Stimulated activated CD8-positive, alpha-beta memory T cell treated with anti-CD3 and anti-CD28 coated beads, Interleukin-2, amount 100 ng/mL, for 48 hours (primary cell): Measurements from ENCODE around the gene IWS1.
"Not testable (repeated sequence)": the region's sequence is repeated elsewhere in the genome, so short reads cannot be mapped to it uniquely, and the experiment has no call there.

Source experiments
- DNase-seq, 2 donors: peaks; one replicate each; pipeline ENCODE4 v3.0.0-alpha.2; 2020; ENCODE audit warnings: low read depth in 2 of 2

IWS1 gene

GRCh38 chr2:127528487-127528886 is 2.2 kb upstream of the IWS1 start:
- DNase-seq = no peak

GRCh38 chr2:127527001-127527804 is 914 bp upstream of the IWS1 start:
- DNase-seq = no peak

GRCh38 chr2:127525691-127526131 is 578 bp downstream of the IWS1 start:
- no peak for DNase-seq

GRCh38 chr2:127524198-127524834 is 2.0 kb downstream of the IWS1 start:
- DNase-seq = not testable (repeated sequence)

- no peak for DNase-seq
Observed at GRCh38 chr2:127523269-127523939, 2.9 kb downstream of the IWS1 start.

GRCh38 chr2:127520424-127520823 is 5.9 kb downstream of the IWS1 start:
- DNase-seq = no peak

GRCh38 chr2:127517465-127517864 is 8.8 kb downstream of the IWS1 start:
- DNase-seq = no peak

GRCh38 chr2:127516041-127516762 is 10.1 kb downstream of the IWS1 start:
- no peak for DNase-seq

- DNase-seq = no peak
Observed at GRCh38 chr2:127515383-127515915, 10.8 kb downstream of the IWS1 start.

GRCh38 chr2:127514485-127514884 is 11.8 kb downstream of the IWS1 start:
- DNase-seq = no peak

- DNase-seq = no peak
Observed at GRCh38 chr2:127514076-127514475, 12.2 kb downstream of the IWS1 start.

GRCh38 chr2:127512362-127512761 is 13.9 kb downstream of the IWS1 start:
- no peak for DNase-seq

- DNase-seq = no peak
Observed at GRCh38 chr2:127511917-127512316, 14.4 kb downstream of the IWS1 start.

GRCh38 chr2:127511090-127511695 is 15.1 kb downstream of the IWS1 start:
- DNase-seq = no peak

GRCh38 chr2:127510073-127510472 is 16.2 kb downstream of the IWS1 start:
- DNase-seq = no peak

- no peak for DNase-seq
Observed at GRCh38 chr2:127508631-127509034, 17.7 kb downstream of the IWS1 start.

GRCh38 chr2:127508023-127508630 is 18.2 kb downstream of the IWS1 start:
- DNase-seq = no peak

- no peak for DNase-seq
Observed at GRCh38 chr2:127506510-127506909, 19.8 kb downstream of the IWS1 start.

GRCh38 chr2:127504552-127505430 is 21.5 kb downstream of the IWS1 start:
- no peak for DNase-seq

- DNase-seq = no peak
Observed at GRCh38 chr2:127503491-127503890, 22.8 kb downstream of the IWS1 start.
